Measurements from ENCODE around the gene COG7. TPM values are rescaled to one million over a fixed set of nuclear protein-coding genes. Genes with fewer than 3 reads are reported as not detected.

COG7 gene
- total RNA-seq, result 10 to 100 TPM; 17.5 to 22.6 (median 18.0) TPM

- TF ChIP-seq POLR2A (IDR thresholded peaks at IDR 0.05) (no peak), CTCF (IDR thresholded peaks at IDR 0.05) (no peak)
- 0% methylated on average over 44 to 53 of the region's 57 CpGs for WGBS, 2 donors
- intact Hi-C loops (cut with DNase I; ENCODE audit: low total_unique reads), result no loop called here
- DNase-seq (ENCODE audit: low spot score in 2 of 2), result peak; percentile 81 to 97
- peak within 1 kb of the TSS; percentile 75 for H3K4me3 ChIP-seq (ENCODE audit: low read depth, poor library complexity, severe bottlenecking)
Observed at GRCh38 chr16:23452572-23453337, at the start of gene COG7. TSS of gene COG7 (minus strand) at chr16:23453189. CDS start at chr16:23452994, 195 bp downstream.

DNA sequence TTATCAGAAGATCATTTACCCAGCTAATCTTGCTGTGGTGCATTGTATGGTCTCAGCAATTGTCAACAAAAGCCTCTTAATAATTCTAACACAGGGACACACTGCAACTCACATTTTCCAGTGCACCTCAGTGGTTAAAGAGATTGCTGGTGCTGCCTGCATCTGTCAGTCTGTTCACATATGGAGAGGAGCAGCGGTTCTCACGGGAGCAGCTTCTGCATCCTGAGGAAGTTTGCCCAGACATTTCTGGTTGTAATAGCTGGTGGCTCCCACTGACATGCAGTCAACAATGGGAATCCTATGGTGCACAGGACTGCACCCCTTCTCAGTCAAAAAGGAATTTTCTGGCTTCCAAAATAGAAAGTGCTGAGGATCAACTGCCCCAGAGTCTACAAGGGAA lies 49.5 kb upstream of the COG7 start:
- WGBS, 2 donors, result 34 to 45% methylated on average over 2 of the region's 2 CpGs
- intact Hi-C loops (cut with DNase I; ENCODE audit: low total_unique reads), result no loop called here
- TF ChIP-seq POLR2A (IDR thresholded peaks at IDR 0.05), result no peak
- no peak for TF ChIP-seq CTCF (IDR thresholded peaks at IDR 0.05)

DNA sequence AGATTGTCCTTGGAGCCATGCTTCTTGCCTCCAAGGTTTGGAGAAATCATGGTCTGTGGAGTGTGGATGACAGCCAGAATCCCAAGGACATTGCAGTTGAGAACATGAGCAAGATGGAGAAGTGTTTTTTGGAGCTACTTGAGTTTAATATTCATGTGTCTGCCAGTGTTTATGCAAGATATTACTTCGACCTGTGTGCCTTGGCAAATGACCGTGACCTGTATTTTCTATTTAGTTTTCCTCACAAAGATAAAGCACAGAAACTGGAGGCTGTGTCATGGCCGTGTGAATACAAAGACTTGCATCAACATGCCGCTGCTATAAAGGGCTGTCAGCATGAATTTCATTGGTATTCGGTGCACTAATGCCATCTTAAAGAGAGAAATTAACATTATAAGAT lies 48.3 kb upstream of the COG7 start:
- no peak for TF ChIP-seq CTCF (IDR thresholded peaks at IDR 0.05)
- no peak for TF ChIP-seq POLR2A (IDR thresholded peaks at IDR 0.05)
- intact Hi-C loops (cut with DNase I; ENCODE audit: low total_unique reads), result no loop called here
- 51 to 67% methylated on average over 5 of the region's 5 CpGs for WGBS, 2 donors
- no peak for DNase-seq (ENCODE audit: low spot score in 2 of 2)
- no peak overlapping the region for H3K4me3 ChIP-seq (ENCODE audit: low read depth, poor library complexity, severe bottlenecking)

More for the DNA sequence above, 49.5 kb upstream of the COG7 start:
- no peak for DNase-seq (ENCODE audit: low spot score in 2 of 2)
- H3K4me3 ChIP-seq (ENCODE audit: low read depth, poor library complexity, severe bottlenecking), result no peak overlapping the region

DNA sequence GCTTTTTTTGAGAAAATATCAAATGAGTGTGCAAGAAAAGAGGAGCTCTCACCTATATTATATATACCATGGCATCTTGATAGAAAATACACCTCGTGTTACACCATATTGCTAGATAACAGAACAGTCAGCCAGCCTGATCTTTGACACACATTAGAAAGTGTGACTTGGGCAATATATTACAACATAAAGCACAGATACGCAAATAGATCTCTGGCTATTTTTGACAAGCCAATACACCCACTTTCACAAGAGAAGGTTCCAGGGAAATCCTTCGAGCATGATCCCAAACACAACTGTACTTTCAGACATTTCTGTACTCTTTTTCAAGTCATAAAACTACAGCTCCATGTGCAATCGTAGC lies 47.9 kb upstream of the COG7 start:
- H3K4me3 ChIP-seq (ENCODE audit: low read depth, poor library complexity, severe bottlenecking), result no peak overlapping the region
- intact Hi-C loops (cut with DNase I; ENCODE audit: low total_unique reads), result no loop called here

DNA sequence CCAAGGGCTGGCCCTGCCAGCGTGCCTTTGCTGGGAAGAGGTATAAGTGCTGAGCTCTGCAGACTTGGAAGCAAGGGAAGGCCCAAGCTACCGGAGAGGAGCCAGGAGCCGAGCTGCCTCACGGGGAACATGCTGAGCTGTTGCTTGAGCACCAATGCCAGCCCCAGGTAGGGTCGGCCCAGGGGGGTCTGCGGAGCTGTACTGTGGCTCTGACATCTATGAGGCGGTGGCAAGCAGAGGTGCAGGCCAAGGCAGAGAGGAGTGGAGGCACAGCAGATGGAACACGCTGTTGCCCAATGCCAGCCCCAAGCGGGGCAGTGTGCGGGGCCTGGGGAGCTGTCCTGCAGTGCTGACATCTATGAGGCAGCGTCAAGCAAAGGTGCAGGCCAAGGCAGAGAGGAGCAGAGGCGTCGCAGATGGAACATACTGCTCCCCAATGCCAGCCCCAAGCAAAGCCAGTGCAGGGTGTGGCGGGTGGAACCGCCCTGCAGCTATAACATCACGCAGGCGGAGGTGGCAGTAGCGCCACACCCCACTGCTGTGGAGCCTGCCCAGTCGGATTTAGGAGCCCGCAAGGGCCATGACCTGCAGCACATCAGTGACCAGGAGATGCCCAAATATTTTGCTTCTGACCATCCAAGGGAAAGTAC lies 47.3 kb upstream of the COG7 start:
- WGBS, 2 donors, result 61 to 69% methylated on average over 19 to 20 of the region's 20 CpGs
- no peak overlapping the region for H3K4me3 ChIP-seq (ENCODE audit: low read depth, poor library complexity, severe bottlenecking)
- intact Hi-C loops (cut with DNase I; ENCODE audit: low total_unique reads), result no loop called here
- TF ChIP-seq CTCF (IDR thresholded peaks at IDR 0.05) (no peak), POLR2A (IDR thresholded peaks at IDR 0.05) (no peak)
- peak in 1 of 2 donors; percentile 87 for DNase-seq (ENCODE audit: low spot score in 2 of 2)

More for the DNA sequence above, 47.9 kb upstream of the COG7 start:
- WGBS, 2 donors, result 42 to 47% methylated on average over 4 of the region's 4 CpGs
- no peak for TF ChIP-seq CTCF (IDR thresholded peaks at IDR 0.05)
- no peak for TF ChIP-seq POLR2A (IDR thresholded peaks at IDR 0.05)
- no peak for DNase-seq (ENCODE audit: low spot score in 2 of 2)
